Stimulated activated naive CD8-positive, alpha-beta T cell treated with anti-CD3 and anti-CD28 coated beads, Interleukin-15, Interleukin-2, amounts not matched to agents 100 ng/mL and 50 ng/mL, for 24 hours (primary cell): ENCODE results near the gene TPP1.
A peak's percentile ranks its signal among the peaks of the same experiment; 100 is the strongest.

ENCODE experiments used
- H3K27ac Mint-ChIP-seq: one replicate; pipeline ENCODE4 v1.8.0; 2021; ENCODE audit warnings: mild to moderate bottlenecking, mixed read lengths
- H3K27me3 Mint-ChIP-seq: one replicate; pipeline ENCODE4 v1.8.0; 2021; ENCODE audit warnings: mixed read lengths
- H3K36me3 Mint-ChIP-seq: one replicate; pipeline ENCODE4 v1.8.0; 2021; ENCODE audit warnings: low read depth, mixed read lengths
- H3K4me1 Mint-ChIP-seq: one replicate; pipeline ENCODE4 v1.8.0; 2021; ENCODE audit warnings: low read depth, mixed read lengths
- H3K4me3 Mint-ChIP-seq: one replicate; pipeline ENCODE4 v1.8.0; 2021; ENCODE audit warnings: mild to moderate bottlenecking, mixed read lengths
- H3K9me3 Mint-ChIP-seq: one replicate; pipeline ENCODE4 v1.8.0; 2021; ENCODE audit warnings: mixed read lengths

Gene TPP1

DNA sequence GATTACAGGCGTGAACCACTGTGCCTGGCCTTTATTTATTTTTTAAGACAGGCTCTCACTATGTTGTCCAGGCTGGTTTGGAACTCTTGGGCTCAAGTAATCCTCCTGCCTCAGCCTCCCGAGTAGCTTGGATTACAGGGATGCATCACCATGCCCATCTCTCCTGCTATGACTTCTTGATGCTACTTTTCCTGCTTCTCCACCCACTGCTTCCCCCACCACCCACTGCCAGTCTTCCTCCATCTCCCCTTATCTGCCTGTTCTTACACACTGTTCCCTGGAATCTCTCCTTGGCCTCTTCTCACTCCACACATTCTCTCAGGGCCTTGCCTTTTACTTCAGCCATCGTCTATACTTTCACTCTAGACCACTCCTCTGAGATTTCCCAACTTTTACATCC is 17.3 kb upstream of the TPP1 start:
- Mint-ChIP-seq H3K36me3 (no peaks in the 10 kb centered on the region), H3K9me3 (no peaks in the 10 kb centered on the region), H3K27ac (no peak overlapping the region), H3K4me1 (peaks cover 6% of the 10 kb centered on the region), H3K27me3 (no peaks in the 10 kb centered on the region), H3K4me3 (no peak overlapping the region)

DNA sequence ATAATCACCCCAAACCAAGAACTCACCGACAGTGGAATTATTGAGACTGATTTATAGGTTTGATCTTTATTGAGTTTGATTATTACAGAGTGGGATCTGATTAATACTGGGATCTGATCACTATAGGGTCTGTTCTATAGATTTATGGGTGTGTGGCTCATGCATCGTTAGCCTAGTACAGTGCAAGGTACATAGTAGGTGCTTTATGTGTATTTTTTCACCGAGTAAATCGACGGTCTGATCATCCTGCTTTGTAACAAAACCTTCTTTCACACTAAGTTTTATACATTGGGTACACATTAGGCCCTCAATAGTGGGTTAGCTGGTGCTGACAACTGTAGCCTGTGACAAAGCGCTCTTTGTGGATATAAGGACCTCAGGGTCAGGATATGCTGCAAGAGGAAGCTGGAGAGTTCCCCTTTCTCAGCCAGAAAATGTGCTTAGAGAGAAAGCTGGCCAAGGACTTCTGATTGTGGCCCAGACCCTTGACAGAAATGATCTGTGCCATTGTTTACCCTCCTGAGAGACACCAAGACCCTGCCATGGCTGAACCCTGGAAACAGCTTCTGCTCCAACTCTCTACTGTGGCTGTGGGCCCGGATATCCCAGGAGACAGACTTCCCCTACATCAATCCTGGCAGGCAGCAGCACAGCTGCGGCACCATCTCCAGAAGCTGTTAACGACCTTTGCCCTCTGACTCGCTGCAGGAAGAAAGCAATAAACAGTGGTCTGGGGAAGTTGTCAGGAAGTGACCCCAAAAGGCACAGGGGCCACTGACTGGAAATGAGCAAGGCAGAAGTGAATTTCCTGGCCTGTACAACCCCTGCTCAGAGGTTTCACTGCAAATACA is 16.1 kb upstream of the TPP1 start:
- H3K9me3 Mint-ChIP-seq, result no peaks in the 10 kb centered on the region
- H3K27ac Mint-ChIP-seq, result no peak overlapping the region
- H3K36me3 Mint-ChIP-seq, result no peaks in the 10 kb centered on the region
- H3K4me1 Mint-ChIP-seq, result peaks cover 6% of the 10 kb centered on the region
- H3K4me3 Mint-ChIP-seq, result no peak overlapping the region
- no peaks in the 10 kb centered on the region for H3K27me3 Mint-ChIP-seq

DNA sequence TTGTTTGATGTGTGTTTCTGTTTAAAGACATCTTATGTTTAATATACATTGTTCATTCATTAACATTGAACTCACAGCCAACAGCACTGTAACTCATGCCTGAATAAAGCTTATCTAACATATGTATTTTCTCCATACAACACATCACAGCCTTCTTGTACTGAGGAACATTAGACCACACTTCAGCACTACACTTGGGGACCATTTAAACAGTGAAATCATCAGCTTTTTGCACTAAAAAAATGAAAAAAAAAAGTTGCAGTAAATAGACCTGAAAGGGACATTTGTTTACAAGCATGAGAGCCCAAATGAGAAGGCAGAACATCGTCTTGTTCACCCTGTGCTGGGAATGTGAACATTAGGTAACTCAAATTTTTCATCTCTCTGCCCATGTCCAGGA is 15.3 kb upstream of the TPP1 start:
- Mint-ChIP-seq H3K36me3 (no peaks in the 10 kb centered on the region), H3K4me1 (peaks cover 6% of the 10 kb centered on the region), H3K27ac (no peak overlapping the region), H3K4me3 (no peak overlapping the region), H3K9me3 (no peaks in the 10 kb centered on the region), H3K27me3 (no peaks in the 10 kb centered on the region)

DNA sequence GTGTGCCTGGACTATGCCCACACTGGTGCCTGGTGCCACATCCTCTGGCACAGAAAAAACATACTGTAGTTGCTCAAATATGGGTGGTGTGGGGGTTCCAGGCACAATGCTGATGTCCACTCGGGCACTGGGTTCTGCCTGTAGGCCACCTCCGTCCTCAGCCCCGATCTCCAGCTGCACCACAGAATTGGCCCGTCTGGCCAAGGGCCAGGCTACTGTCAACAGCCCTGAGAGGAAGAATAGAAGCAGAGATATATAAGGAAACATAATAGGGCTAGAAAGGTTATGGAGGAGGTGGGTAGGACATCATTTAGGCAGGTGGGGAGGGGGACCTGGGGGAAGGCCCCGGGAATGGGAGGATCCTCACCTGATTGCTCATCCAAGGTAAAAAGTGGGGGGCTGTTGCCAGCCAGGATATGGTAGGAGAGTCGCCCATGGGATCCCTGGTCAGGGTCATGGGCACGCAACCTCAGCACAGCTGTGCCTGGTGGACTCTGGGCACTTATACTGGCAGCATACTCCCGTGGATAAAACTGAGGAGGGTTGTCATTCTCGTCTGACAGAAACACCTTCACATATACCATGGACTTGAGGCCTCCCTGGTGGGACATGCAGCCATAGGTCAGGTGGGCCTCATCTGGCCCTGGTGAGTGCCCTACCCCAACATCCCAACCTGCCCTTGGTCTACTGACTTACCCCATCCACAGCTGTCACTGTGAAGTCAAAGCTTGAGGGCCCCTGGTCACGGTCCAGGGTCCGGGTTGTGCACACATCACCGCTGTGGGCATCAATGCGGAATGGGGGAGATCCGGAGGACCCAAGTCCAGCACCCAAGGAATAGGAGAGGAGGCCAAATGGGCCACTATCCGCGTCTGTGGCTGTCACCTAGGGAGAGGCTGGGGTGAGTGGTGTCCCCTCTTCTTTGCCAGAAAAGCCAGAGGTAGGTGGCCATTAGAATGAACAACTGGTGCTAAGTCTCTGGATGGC is 14.5 kb upstream of the TPP1 start:
- Mint-ChIP-seq H3K27me3 (no peaks in the 10 kb centered on the region), H3K4me1 (peaks cover 6% of the 10 kb centered on the region), H3K4me3 (no peak overlapping the region), H3K36me3 (no peaks in the 10 kb centered on the region), H3K27ac (no peak overlapping the region), H3K9me3 (no peaks in the 10 kb centered on the region)

DNA sequence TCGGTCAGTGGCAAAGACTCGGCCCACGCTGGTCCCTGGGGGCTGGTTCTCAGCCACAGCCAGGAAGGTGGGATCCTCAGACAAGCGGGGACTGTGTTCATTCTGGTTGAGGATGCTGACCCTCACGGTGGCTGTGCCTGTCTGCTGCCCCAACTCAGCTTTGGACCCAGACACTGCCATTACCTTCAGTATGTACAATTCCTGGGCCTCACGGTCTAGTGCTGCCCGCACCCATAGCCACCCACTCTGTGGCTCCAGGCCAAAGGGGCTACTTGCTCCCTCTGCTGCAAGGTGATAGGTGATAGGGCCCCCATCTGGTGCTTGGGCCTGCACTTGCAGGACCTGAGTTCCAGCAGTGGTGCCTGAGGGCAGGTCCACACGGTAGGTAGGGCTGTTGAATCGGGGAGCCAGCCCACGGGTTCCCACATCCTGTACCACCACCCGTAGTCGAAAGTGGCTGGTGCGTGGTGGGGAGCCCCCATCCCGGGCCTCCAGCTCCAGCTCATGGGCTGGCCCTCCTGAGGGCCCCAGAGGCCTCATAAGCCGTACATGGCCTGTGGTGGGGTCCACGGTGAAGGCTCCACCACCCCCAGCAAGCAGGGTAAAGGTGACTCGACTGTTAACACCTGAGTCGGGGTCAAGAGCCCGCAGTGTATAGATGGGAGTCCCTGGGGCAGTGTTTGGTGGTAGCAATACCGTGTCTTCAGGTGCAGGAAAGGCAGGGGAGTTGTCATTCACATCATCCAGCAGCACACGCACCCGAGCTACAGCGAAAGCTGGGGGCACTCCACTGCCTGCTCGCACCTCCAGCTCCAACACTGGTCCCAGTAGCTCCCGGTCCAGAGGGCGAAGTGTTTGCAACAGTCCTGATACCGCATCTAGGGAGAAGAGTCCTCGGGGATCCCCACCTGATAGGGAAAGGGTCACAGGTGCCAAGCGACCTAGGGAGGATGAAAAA is 13.2 kb upstream of the TPP1 start:
- H3K9me3 Mint-ChIP-seq, result no peaks in the 10 kb centered on the region
- H3K4me3 Mint-ChIP-seq, result no peak overlapping the region
- peaks cover 14% of the 10 kb centered on the region for H3K4me1 Mint-ChIP-seq
- H3K27me3 Mint-ChIP-seq, result no peaks in the 10 kb centered on the region
- no peaks in the 10 kb centered on the region for H3K36me3 Mint-ChIP-seq
- no peak overlapping the region for H3K27ac Mint-ChIP-seq

DNA sequence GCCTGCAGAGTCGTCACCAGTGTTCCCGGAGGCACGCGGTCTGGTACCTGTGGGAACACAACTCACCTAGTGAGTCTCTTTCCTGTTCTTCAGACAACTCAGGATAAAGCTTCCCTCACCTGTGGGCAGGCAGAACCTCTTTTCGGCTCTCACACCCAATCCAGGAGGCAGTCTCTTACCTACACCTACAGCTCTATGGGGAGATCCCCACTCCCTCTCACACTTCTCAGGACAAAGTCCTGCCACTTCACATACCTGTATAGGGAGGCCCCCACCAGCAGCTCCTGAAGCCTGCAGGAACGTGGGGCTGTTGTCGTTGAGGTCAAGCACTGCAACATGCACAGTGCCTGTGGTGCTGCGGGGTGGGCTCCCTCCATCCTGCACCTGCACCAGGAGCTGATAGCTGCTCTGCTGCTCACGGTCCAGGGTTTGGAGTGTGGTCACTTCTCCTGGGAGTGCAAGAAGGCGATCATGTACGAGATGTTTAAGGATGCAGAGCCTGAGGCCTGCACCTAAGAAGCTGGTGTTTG is 12.2 kb upstream of the TPP1 start:
- Mint-ChIP-seq H3K9me3 (no peaks in the 10 kb centered on the region), H3K36me3 (no peaks in the 10 kb centered on the region), H3K4me1 (peaks cover 21% of the 10 kb centered on the region), H3K27ac (no peak overlapping the region), H3K27me3 (no peaks in the 10 kb centered on the region), H3K4me3 (no peak overlapping the region)

DNA sequence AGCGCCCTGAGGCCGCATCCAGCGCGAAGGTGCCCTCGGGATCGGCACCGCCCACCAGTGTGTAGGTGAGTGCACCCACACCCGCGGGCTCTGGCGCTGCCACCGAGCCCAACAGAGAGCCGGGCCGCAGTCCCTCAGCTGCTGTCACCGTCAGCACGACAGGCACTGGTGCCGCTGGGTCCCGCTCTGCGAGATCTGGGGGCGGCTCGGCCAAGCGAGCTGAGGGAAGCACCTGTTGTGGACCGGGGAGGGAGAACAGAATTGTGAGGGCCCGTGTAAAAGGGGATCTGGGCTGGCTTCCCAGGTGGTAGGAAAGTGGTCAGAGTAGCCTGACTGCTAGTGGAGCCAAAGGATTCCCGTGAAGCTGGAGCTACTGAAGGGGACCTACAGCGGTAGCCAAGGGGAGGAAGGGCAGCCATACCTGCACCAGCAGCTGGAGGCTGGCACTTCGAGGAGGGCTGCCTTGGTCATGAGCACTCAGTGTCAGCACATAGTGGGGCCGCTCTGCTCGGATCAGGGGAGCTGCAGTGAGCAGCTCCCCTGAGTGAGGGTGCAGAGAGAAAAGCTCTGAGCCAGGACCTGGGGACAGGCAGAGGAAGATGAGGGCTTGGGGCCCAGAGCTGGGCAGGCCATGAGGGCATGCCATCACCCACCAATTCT is 11.5 kb upstream of the TPP1 start:
- no peak overlapping the region for H3K27ac Mint-ChIP-seq

DNA sequence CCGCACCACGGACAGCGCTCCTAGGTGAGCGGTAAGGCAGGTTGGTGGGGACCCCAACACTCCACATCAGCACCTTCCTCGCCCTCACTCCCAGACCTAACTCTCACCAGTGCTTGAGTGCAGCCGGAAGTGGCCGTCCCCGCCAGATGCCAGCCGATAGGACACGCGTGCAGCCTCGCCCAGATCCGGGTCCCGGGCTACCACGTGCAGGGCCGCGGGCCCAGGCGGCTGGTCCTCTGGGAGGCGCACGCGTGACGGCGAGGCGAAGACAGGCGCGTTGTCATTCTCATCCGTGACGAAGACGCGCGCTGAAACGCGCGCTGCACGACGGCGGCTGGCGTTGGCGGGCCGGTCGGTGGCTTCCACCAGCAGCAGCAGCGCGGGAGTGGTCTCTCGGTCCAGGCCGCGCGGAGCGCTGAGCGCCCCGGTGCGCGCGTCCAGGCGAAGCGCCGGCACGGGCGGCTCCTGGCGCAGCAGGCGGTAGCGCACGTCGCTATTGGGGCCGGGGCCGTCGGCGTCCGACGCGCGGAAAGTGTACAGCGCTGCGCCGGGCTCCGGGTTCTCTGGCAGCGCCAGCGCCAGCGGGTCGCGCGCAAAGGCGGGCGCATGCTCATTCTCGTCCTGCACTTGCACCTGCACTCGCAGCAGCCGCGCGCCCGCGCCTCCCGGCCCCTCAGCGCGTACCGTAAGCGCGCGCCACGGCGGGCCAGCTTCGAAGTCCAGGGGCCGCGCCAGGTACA is 10.8 kb upstream of the TPP1 start:
- Mint-ChIP-seq H3K4me3 (no peak overlapping the region), H3K9me3 (no peaks in the 10 kb centered on the region), H3K27me3 (no peaks in the 10 kb centered on the region), H3K4me1 (peaks cover 22% of the 10 kb centered on the region), H3K36me3 (no peaks in the 10 kb centered on the region), H3K27ac (no peak overlapping the region)

More for the DNA sequence above, 11.5 kb upstream of the TPP1 start:
- no peaks in the 10 kb centered on the region for H3K27me3 Mint-ChIP-seq
- peaks cover 22% of the 10 kb centered on the region for H3K4me1 Mint-ChIP-seq
- H3K36me3 Mint-ChIP-seq, result no peaks in the 10 kb centered on the region
- H3K9me3 Mint-ChIP-seq, result no peaks in the 10 kb centered on the region
- no peak overlapping the region for H3K4me3 Mint-ChIP-seq

DNA sequence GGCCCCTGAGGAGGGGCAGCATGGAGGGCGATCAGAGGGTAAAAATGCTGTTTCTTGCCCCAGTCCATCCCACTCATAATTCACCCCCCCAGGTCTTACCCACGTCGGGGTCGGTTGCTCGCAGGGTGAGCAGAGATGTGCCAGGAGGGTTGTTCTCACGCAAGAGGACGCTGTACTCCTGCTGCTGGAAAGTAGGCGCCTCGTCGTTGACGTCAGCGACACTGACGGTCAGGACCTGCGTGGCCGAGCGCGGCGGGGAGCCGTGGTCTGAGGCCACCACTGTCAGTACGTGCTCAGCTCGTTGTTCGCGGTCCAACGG is 10.3 kb upstream of the TPP1 start:
- Mint-ChIP-seq H3K9me3 (no peaks in the 10 kb centered on the region), H3K36me3 (no peaks in the 10 kb centered on the region), H3K27me3 (no peaks in the 10 kb centered on the region), H3K4me1 (peaks cover 22% of the 10 kb centered on the region), H3K4me3 (no peak overlapping the region), H3K27ac (no peak overlapping the region)

DNA sequence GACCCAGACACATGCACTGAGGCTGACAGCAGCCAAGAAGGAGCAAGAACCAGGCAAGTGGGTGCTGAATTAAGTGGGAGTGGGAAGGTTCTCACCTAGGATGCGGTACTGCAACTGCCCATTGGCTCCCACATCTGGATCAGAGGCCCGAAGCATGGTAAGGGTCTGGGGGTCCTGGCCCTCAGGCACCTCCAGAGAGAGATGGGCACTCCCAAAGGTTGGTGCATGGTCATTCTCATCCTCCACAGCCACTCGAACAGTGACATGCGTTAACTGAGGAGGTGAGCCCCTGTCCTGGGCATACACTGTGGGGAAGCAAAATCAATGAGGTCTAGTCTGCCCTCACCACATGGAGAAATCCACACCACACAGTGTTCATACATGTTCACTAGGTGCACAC is 9.3 kb upstream of the TPP1 start:
- Mint-ChIP-seq H3K27me3 (no peaks in the 10 kb centered on the region), H3K36me3 (no peaks in the 10 kb centered on the region), H3K4me3 (no peak overlapping the region), H3K9me3 (no peaks in the 10 kb centered on the region), H3K4me1 (peaks cover 22% of the 10 kb centered on the region), H3K27ac (no peak overlapping the region)

DNA sequence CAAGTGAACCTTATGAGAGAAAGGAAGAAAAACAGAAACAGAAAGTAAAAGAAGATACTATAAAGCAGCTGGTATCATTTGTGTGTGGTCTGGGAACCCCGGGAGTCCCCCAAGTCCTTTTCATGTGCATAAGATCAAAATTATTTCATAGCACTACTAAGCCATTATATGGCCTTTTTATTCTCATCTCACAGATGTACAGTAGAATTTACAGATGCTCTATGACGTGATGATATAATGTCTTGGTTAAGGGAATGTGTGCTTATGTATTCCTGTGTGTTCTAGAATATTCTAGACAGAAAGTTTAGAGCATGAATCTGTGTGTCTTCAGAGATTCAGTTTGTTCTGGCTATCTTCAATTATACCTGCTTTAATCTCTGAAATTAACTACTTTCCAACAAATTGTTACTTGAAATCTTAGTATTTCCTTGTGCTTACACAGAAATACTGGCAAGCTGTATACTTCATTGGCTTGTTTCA is 8.6 kb upstream of the TPP1 start:
- Mint-ChIP-seq H3K4me3 (no peak overlapping the region), H3K27me3 (no peaks in the 10 kb centered on the region), H3K4me1 (peaks cover 22% of the 10 kb centered on the region), H3K36me3 (no peaks in the 10 kb centered on the region), H3K27ac (peak overlapping the region; percentile 58), H3K9me3 (no peaks in the 10 kb centered on the region)

DNA sequence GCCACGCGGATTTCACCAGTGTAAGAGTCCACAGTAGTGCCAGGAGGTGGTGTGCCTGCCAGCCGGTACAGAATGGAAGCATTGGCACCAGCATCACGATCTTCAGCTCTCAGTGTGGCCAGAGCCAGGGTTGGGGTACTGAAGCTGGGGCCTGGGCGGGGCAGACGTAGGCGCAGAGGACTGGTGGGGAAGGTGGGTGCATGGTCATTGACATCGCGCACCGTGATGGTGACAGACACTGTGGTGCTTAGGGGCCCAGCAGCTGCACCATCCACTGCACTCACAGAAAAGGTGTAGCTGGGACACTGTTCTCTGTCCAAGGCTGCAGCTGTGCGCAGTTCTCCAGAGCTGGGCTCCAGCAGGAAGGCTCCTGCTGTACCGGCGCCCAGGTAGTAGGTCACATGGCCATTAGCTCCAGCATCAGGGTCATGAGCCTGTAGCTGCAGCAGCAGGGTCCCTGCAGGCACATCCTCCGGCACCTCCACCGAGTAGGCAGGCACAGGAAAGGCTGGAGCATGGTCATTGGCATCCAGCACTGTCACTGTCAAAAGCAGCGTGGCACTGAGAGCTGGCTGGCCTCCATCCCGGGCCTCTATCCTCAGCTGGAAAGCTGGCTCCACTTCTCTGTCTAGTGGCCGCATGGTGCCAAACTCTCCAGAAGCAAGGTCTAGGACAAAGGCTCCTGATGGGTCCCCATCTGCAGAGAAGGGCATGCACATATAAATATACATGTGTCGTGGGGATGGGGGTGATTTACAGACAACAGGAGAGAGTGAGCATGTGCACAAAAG is 7.9 kb upstream of the TPP1 start:
- Mint-ChIP-seq H3K4me3 (no peak overlapping the region), H3K9me3 (no peaks in the 10 kb centered on the region), H3K36me3 (no peaks in the 10 kb centered on the region), H3K27me3 (no peaks in the 10 kb centered on the region), H3K27ac (peak overlapping the region; percentile 58), H3K4me1 (peaks cover 16% of the 10 kb centered on the region)
